ENCODE data around the gene TBX5.

TBX5 gene

GRCh38 chr12:114384739-114385138 is 21.2 kb downstream of the TBX5 start:
- Histone ChIP-seq H3K27ac (no peak overlapping the region), H3K36me3 (replicated peaks) (no peaks in the 10 kb centered on the region), H3K27me3 (replicated peaks) (no peaks in the 10 kb centered on the region), H3K4me3 (ENCODE audit: low read depth, low read length) (no peak overlapping the region)
- in situ Hi-C loops (cut with HindIII; ENCODE audit: low pct_ligation_motif_present, low sequenced_read_pairs), result no loop called here
- DNase-seq, result no peak
- no peak for TF ChIP-seq CTCF (IDR thresholded peaks at IDR 0.05; ENCODE audit: low read depth, low read length, missing control alignments)

- Histone ChIP-seq H3K27me3 (replicated peaks) (no peaks in the 10 kb centered on the region), H3K4me3 (ENCODE audit: low read depth, low read length) (no peak overlapping the region), H3K36me3 (replicated peaks) (no peaks in the 10 kb centered on the region), H3K27ac (no peak overlapping the region)
- in situ Hi-C loops (cut with HindIII; ENCODE audit: low pct_ligation_motif_present, low sequenced_read_pairs), result no loop called here
- DNase-seq, result no peak
- no peak for TF ChIP-seq CTCF (IDR thresholded peaks at IDR 0.05; ENCODE audit: low read depth, low read length, missing control alignments)
These were observed 24.8 kb downstream of the TBX5 start for GRCh38 chr12:114381177-114381576.

- H3K27ac ChIP-seq, result no peak overlapping the region
- H3K36me3 ChIP-seq (replicated peaks), result no peaks in the 10 kb centered on the region
- no peak for DNase-seq
- no peak overlapping the region for H3K4me3 ChIP-seq (ENCODE audit: low read depth, low read length)
- no peaks in the 10 kb centered on the region for H3K27me3 ChIP-seq (replicated peaks)
- in situ Hi-C loops (cut with HindIII; ENCODE audit: low pct_ligation_motif_present, low sequenced_read_pairs), result no loop called here
- TF ChIP-seq CTCF (IDR thresholded peaks at IDR 0.05; ENCODE audit: low read depth, low read length, missing control alignments), result no peak
These were observed 34.2 kb downstream of the TBX5 start for GRCh38 chr12:114371733-114372132.

- no peaks in the 10 kb centered on the region for H3K27me3 ChIP-seq (replicated peaks)
- H3K36me3 ChIP-seq (replicated peaks), result no peaks in the 10 kb centered on the region
- in situ Hi-C loops (cut with HindIII; ENCODE audit: low pct_ligation_motif_present, low sequenced_read_pairs), result no loop called here
- H3K4me3 ChIP-seq (ENCODE audit: low read depth, low read length), result no peak overlapping the region
- no peak for DNase-seq
- no peak overlapping the region for H3K27ac ChIP-seq
- no peak for TF ChIP-seq CTCF (IDR thresholded peaks at IDR 0.05; ENCODE audit: low read depth, low read length, missing control alignments)
These were observed 34.7 kb downstream of the TBX5 start for GRCh38 chr12:114371250-114371649.

GRCh38 chr12:114368685-114369452 is 37.1 kb downstream of the TBX5 start:
- no peak for TF ChIP-seq CTCF (IDR thresholded peaks at IDR 0.05; ENCODE audit: low read depth, low read length, missing control alignments)
- Histone ChIP-seq H3K27me3 (replicated peaks) (no peaks in the 10 kb centered on the region), H3K36me3 (replicated peaks) (no peaks in the 10 kb centered on the region), H3K4me3 (ENCODE audit: low read depth, low read length) (no peak overlapping the region), H3K27ac (no peak overlapping the region)
- no peak for DNase-seq
- in situ Hi-C loops (cut with HindIII; ENCODE audit: low pct_ligation_motif_present, low sequenced_read_pairs), result no loop called here

- no peaks in the 10 kb centered on the region for H3K36me3 ChIP-seq (replicated peaks)
- in situ Hi-C loops (cut with HindIII; ENCODE audit: low pct_ligation_motif_present, low sequenced_read_pairs), result no loop called here
- DNase-seq, result no peak
- no peak for TF ChIP-seq CTCF (IDR thresholded peaks at IDR 0.05; ENCODE audit: low read depth, low read length, missing control alignments)
- no peak overlapping the region for H3K27ac ChIP-seq
- H3K4me3 ChIP-seq (ENCODE audit: low read depth, low read length), result no peak overlapping the region
- no peaks in the 10 kb centered on the region for H3K27me3 ChIP-seq (replicated peaks)
These were observed 44.0 kb downstream of the TBX5 start for GRCh38 chr12:114361992-114362391.

All from brain microvascular endothelial cell (primary cell).